ENCODE data around the gene MDC1.

MDC1 gene

DNA sequence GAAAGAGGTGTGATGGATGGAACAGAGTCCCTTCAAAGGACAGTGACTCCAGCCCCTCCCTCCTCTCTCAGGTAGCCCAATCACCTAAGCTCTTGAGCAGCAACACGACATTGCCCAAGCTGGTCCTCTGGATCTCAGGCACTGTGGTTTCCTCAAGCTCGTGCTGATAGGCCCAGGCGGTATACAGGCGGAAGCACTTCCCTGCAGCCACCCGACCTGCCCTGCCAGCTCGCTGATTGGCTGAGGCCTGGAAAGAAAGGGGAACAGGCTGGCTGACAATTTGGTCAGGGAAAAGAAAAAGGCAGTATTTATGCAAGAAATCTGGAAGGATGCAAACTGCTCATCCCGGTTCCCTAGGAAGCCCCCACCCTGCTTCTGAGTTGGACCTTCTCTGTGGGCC, 60.6 kb downstream of the MDC1 start:
- no peak for FAIRE-seq
- no peak for TF ChIP-seq TAF1 (IDR thresholded peaks at IDR 0.05; ENCODE audit: borderline replicate concordance, low read depth, low read length)
- no peak for TF ChIP-seq POLR2A (IDR thresholded peaks at IDR 0.05; ENCODE audit: low read depth, low read length)
- no peak for TF ChIP-seq POLR2AphosphoS5 (IDR thresholded peaks at IDR 0.05; ENCODE audit: low read depth, low read length)
- no peak for DNase-seq (ENCODE audit: insufficient read length)

DNA sequence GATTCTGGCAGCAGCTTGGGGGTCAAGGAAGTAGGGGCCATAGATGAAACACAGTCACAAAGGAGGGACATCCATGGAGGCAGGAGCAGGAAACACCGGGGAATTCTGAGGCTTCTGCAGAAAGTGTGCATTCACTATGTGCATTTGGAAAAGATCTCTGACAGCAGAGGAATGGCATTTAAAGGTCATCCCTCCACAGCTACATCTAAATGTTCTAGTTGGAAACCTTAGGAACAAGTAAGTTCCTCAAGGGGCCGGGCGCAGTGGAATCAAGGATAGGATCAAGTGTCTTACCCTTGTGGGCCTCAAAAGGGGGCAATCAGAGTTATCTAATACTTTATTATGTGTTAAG, 61.4 kb downstream of the MDC1 start:
- DNase-seq (ENCODE audit: insufficient read length) = no peak
- no peak for FAIRE-seq
- TF ChIP-seq TAF1 (IDR thresholded peaks at IDR 0.05; ENCODE audit: borderline replicate concordance, low read depth, low read length) (no peak), POLR2AphosphoS5 (IDR thresholded peaks at IDR 0.05; ENCODE audit: low read depth, low read length) (no peak), POLR2A (IDR thresholded peaks at IDR 0.05; ENCODE audit: low read depth, low read length) (no peak)

DNA sequence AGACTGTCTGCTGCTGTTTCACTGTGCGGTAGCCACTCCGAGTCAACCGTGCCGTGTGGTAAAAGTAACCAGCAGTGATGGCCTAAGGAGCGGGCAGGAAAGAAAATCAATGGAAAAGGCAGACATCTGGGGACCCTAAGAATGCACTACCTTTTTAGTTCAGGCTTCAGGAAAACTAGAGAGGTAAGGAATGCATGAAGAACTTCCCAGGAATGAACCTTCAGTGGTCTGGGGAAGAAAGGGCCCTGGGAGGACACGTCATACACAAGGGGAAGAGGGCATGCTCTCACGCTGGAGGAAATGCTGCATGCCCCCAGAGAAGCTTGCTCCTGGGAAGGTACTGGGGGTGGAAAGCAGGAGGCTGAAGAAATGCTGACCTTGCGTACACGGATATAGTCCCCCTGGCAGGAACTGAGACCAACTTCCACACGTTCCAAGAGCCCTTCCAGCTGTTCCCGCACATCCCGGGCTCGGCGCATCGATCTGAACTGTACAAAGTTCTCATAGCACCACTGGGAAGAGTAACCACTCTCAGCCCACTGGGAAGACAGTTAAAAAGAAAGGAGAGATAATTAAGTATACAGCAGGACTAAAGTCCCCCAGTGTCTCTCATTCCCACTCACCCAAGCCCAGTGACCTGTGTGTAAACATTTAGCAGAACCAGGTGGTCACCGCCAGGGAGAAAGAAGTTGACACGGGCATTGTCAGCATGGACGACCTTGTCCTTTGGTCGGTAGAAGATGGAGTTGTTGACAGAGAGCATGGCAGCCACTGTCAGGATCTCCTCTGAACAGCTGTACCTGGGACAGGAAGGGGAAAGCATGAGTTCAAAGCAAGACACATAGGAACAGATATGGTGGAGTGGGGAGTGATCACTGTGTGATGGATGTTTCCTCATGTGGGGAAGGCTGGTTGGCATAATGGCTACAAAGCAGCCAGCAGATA, 62.0 kb downstream of the MDC1 start:
- no peak for DNase-seq (ENCODE audit: insufficient read length)
- no peak for FAIRE-seq
- TF ChIP-seq POLR2AphosphoS5 (IDR thresholded peaks at IDR 0.05; ENCODE audit: low read depth, low read length) (no peak), TAF1 (IDR thresholded peaks at IDR 0.05; ENCODE audit: borderline replicate concordance, low read depth, low read length) (no peak), POLR2A (IDR thresholded peaks at IDR 0.05; ENCODE audit: low read depth, low read length) (no peak)

DNA sequence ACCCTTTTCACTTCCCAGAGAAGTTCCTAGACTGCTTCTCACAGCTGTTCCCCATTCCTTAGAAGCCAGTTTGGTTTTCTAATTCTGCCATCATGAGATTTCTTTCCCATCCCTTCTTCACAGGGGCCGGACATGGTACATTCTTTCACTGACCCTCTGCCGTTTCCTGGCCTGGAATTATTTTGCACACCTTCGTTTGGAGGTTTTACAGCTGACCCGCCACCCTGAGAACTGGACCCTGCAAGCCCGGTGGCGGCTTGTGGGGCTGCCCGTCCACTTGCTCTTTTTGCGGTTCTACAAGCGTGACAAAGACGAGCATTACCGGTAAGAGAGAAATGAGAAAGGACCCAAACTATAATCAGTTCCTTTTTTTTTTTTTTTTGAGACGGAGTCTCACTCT, 65.9 kb downstream of the MDC1 start:
- FAIRE-seq = no peak
- no peak for DNase-seq (ENCODE audit: insufficient read length)
- TF ChIP-seq POLR2A (IDR thresholded peaks at IDR 0.05; ENCODE audit: low read depth, low read length) (no peak), POLR2AphosphoS5 (IDR thresholded peaks at IDR 0.05; ENCODE audit: low read depth, low read length) (no peak), TAF1 (IDR thresholded peaks at IDR 0.05; ENCODE audit: borderline replicate concordance, low read depth, low read length) (no peak)

Measured in GM12892 (cell line).